Neural cell (in vitro differentiated cells): ENCODE measurements around the gene PLA2G4B.

ENCODE experiments used
- CTCF ChIP-seq: fragments of 450-650 bp; IDR thresholded peaks from 2 replicates; pipeline ENCODE4 v1.5.1; 2014; ENCODE audit warnings: antibody characterized with exemption, mild to moderate bottlenecking, moderate library complexity; ENCODE audit not compliant: poor library complexity, severe bottlenecking
- EP300 ChIP-seq: fragments of 450-650 bp; conservative IDR thresholded peaks from 2 replicates; pipeline ENCODE4 v1.6.1; 2014; ENCODE audit warnings: antibody characterized with exemption, mild to moderate bottlenecking, moderate library complexity; ENCODE audit not compliant: poor library complexity, severe bottlenecking
- EZH2 ChIP-seq: fragments of 200-600, 300-800 bp; shearing (Covaris generic), sonication (generic); IDR thresholded peaks from 2 replicates; pipeline ENCODE4 v1.6.1; 2014; ENCODE audit warnings: antibody characterized with exemption, low read length, borderline replicate concordance, mild to moderate bottlenecking; ENCODE audit not compliant: insufficient read depth, poor library complexity, severe bottlenecking
- POLR2AphosphoS5 ChIP-seq: IDR thresholded peaks from 2 replicates; pipeline ENCODE4 v1.6.1; 2012
- SMC3 ChIP-seq: fragments of 450-650 bp; conservative IDR thresholded peaks from 2 replicates; pipeline ENCODE4 v1.6.1; 2014; ENCODE audit warnings: antibody characterized with exemption, mild to moderate bottlenecking, moderate library complexity; ENCODE audit not compliant: poor library complexity
- TAF1 ChIP-seq: IDR thresholded peaks from 2 replicates; pipeline ENCODE4 v1.6.1; 2012; ENCODE audit warnings: low read depth
- TF ChIP-seq, protein P1 (sequence below): IDR thresholded peaks from 2 replicates; pipeline ENCODE4 v1.6.1; 2012; ENCODE audit warnings: borderline replicate concordance

DNA sequence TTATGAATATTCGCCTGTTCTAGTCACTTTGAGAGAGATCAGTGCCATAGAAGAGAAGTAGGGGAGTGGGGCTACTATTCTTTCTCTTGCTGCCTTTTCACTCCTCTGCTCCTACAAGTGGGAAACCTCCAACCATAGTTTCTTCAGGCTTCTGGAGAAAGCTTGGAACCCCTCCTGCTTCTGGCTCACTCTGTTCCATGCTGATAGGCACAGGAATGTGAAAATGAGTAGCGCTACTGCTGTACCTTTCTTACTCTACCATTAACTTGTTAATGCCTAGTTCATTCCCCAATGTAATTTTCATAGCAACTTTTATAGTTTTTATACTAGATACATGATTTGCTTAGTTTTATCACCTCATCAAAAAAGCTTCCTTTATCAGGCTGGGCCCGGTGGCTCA lies 37.5 kb upstream of the PLA2G4B start:
- TF ChIP-seq CTCF (no peak), POLR2AphosphoS5 (no peak), EZH2 (no peak), TAF1 (no peak), EP300 (no peak), SMC3 (no peak)
- TF ChIP-seq, protein P1, sequence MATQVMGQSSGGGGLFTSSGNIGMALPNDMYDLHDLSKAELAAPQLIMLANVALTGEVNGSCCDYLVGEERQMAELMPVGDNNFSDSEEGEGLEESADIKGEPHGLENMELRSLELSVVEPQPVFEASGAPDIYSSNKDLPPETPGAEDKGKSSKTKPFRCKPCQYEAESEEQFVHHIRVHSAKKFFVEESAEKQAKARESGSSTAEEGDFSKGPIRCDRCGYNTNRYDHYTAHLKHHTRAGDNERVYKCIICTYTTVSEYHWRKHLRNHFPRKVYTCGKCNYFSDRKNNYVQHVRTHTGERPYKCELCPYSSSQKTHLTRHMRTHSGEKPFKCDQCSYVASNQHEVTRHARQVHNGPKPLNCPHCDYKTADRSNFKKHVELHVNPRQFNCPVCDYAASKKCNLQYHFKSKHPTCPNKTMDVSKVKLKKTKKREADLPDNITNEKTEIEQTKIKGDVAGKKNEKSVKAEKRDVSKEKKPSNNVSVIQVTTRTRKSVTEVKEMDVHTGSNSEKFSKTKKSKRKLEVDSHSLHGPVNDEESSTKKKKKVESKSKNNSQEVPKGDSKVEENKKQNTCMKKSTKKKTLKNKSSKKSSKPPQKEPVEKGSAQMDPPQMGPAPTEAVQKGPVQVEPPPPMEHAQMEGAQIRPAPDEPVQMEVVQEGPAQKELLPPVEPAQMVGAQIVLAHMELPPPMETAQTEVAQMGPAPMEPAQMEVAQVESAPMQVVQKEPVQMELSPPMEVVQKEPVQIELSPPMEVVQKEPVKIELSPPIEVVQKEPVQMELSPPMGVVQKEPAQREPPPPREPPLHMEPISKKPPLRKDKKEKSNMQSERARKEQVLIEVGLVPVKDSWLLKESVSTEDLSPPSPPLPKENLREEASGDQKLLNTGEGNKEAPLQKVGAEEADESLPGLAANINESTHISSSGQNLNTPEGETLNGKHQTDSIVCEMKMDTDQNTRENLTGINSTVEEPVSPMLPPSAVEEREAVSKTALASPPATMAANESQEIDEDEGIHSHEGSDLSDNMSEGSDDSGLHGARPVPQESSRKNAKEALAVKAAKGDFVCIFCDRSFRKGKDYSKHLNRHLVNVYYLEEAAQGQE, result no peak
